Right forelimb (tissue), 1 donor: ENCODE results near the gene ATP5PO.
A peak's percentile ranks its signal among the peaks of the same experiment; 100 is the strongest.
"Not testable (repeated sequence)": the region's sequence is repeated elsewhere in the genome, so short reads cannot be mapped to it uniquely, and the experiment has no call there.

ENCODE experiments used
- DNase-seq: peaks from one replicate; pipeline ENCODE4 v3.0.0-alpha.2; 2018

Gene ATP5PO

GRCh38 chr21:33897739-33898138, 17.9 kb downstream of the ATP5PO start:
- DNase-seq = no peak

- DNase-seq = no peak
These were observed 18.5 kb downstream of the ATP5PO start for GRCh38 chr21:33897098-33897497.

- DNase-seq = no peak
These were observed 18.9 kb downstream of the ATP5PO start for GRCh38 chr21:33896691-33897090.

GRCh38 chr21:33895356-33895755, 20.2 kb downstream of the ATP5PO start:
- no peak for DNase-seq

GRCh38 chr21:33894736-33895288, 20.8 kb downstream of the ATP5PO start:
- peak; percentile 88 for DNase-seq

GRCh38 chr21:33893917-33894316, 21.7 kb downstream of the ATP5PO start:
- peak; percentile 3 for DNase-seq

GRCh38 chr21:33892853-33893252, 22.8 kb downstream of the ATP5PO start:
- no peak for DNase-seq

- no peak for DNase-seq
These were observed 25.4 kb downstream of the ATP5PO start for GRCh38 chr21:33890187-33890586.

GRCh38 chr21:33886321-33886720, 29.3 kb downstream of the ATP5PO start:
- DNase-seq = no peak

GRCh38 chr21:33885172-33885514, 30.5 kb downstream of the ATP5PO start:
- no peak for DNase-seq

GRCh38 chr21:33884376-33885171, 31.0 kb downstream of the ATP5PO start:
- no peak for DNase-seq

- no peak for DNase-seq
These were observed 32.5 kb downstream of the ATP5PO start for GRCh38 chr21:33883118-33883517.

- no peak for DNase-seq
These were observed 33.7 kb downstream of the ATP5PO start for GRCh38 chr21:33881689-33882440.

- DNase-seq = no peak
These were observed 35.0 kb downstream of the ATP5PO start for GRCh38 chr21:33880626-33881025.

- no peak for DNase-seq
These were observed 36.8 kb downstream of the ATP5PO start for GRCh38 chr21:33878824-33879223.

GRCh38 chr21:33875026-33875695, 40.4 kb downstream of the ATP5PO start:
- no peak for DNase-seq

- DNase-seq = no peak
These were observed 41.4 kb downstream of the ATP5PO start for GRCh38 chr21:33874161-33874560.

GRCh38 chr21:33872881-33873515, 42.6 kb downstream of the ATP5PO start:
- no peak for DNase-seq

GRCh38 chr21:33871171-33871570, 44.4 kb downstream of the ATP5PO start:
- no peak for DNase-seq

- no peak for DNase-seq
These were observed 44.8 kb downstream of the ATP5PO start for GRCh38 chr21:33870768-33871167.

GRCh38 chr21:33869873-33870272, 45.7 kb downstream of the ATP5PO start:
- DNase-seq = no peak

- not testable (repeated sequence) for DNase-seq
These were observed 47.7 kb downstream of the ATP5PO start for GRCh38 chr21:33867868-33868267.

GRCh38 chr21:33866826-33867225, 48.8 kb downstream of the ATP5PO start:
- no peak for DNase-seq
